Retina (tissue), 1 donor: Measurements from ENCODE around the gene FGFBP3.
"Not testable (repeated sequence)": the region's sequence is repeated elsewhere in the genome, so short reads cannot be mapped to it uniquely, and the experiment has no call there.

ENCODE experiments used
- DNase-seq: peaks from one replicate; pipeline ENCODE4 v3.0.0-alpha.2; 2016

FGFBP3 gene

GRCh38 chr10:91897421-91897820, 11.9 kb downstream of the FGFBP3 start:
- DNase-seq = no peak

GRCh38 chr10:91896212-91896756, 13.0 kb downstream of the FGFBP3 start:
- DNase-seq = no peak

GRCh38 chr10:91894261-91894685, 15.0 kb downstream of the FGFBP3 start:
- not testable (repeated sequence) for DNase-seq

GRCh38 chr10:91893051-91893450, 16.2 kb downstream of the FGFBP3 start:
- no peak for DNase-seq

GRCh38 chr10:91891125-91892001, 17.9 kb downstream of the FGFBP3 start:
- DNase-seq = no peak

GRCh38 chr10:91887272-91888076, 21.8 kb downstream of the FGFBP3 start:
- DNase-seq = peak; percentile 94

GRCh38 chr10:91886954-91887271, 22.4 kb downstream of the FGFBP3 start:
- no peak for DNase-seq

GRCh38 chr10:91885362-91886079, 23.8 kb downstream of the FGFBP3 start:
- no peak for DNase-seq

- DNase-seq = no peak
These were observed 24.8 kb downstream of the FGFBP3 start for GRCh38 chr10:91884536-91884935.

- peak; percentile 82 for DNase-seq
These were observed 25.5 kb downstream of the FGFBP3 start for GRCh38 chr10:91883549-91884444.

GRCh38 chr10:91880310-91880709, 29.0 kb downstream of the FGFBP3 start:
- DNase-seq = peak; percentile 57

- peak; percentile 73 for DNase-seq
These were observed 29.6 kb downstream of the FGFBP3 start for GRCh38 chr10:91879515-91880170.

GRCh38 chr10:91875779-91876178, 33.5 kb downstream of the FGFBP3 start:
- DNase-seq = no peak

- no peak for DNase-seq
These were observed 34.1 kb downstream of the FGFBP3 start for GRCh38 chr10:91875156-91875555.

GRCh38 chr10:91865562-91866081, 43.7 kb downstream of the FGFBP3 start:
- DNase-seq = no peak

- DNase-seq = no peak
These were observed 44.5 kb downstream of the FGFBP3 start for GRCh38 chr10:91864744-91865143.

- no peak for DNase-seq
These were observed 45.2 kb downstream of the FGFBP3 start for GRCh38 chr10:91864099-91864498.

GRCh38 chr10:91860885-91861284, 48.4 kb downstream of the FGFBP3 start:
- no peak for DNase-seq

GRCh38 chr10:91856637-91857036, 52.6 kb downstream of the FGFBP3 start:
- no peak for DNase-seq
